Measurements from ENCODE around the gene CYP21A2.
"Not testable (repeated sequence)": the region's sequence is repeated elsewhere in the genome, so short reads cannot be mapped to it uniquely, and the experiment has no call there.

CYP21A2 gene

GRCh38 chr6:32037598-32038524, at the start of gene CYP21A2:
Gene CYP21A2 (plus strand): TSS chr6:32038415. CDS start chr6:32038423, 8 bp downstream.
- DNase-seq (ENCODE audit: low read depth), result not testable (repeated sequence)

GRCh38 chr6:31989363-31989762, 48.9 kb upstream of the CYP21A2 start:
- DNase-seq (ENCODE audit: low read depth), result not testable (repeated sequence)

- not testable (repeated sequence) for DNase-seq (ENCODE audit: low read depth)
These were observed 43.8 kb upstream of the CYP21A2 start for GRCh38 chr6:31994421-31994820.

GRCh38 chr6:31996385-31996784, 41.8 kb upstream of the CYP21A2 start:
- DNase-seq (ENCODE audit: low read depth), result not testable (repeated sequence)

- not testable (repeated sequence) for DNase-seq (ENCODE audit: low read depth)
These were observed 35.5 kb upstream of the CYP21A2 start for GRCh38 chr6:32002546-32003268.

- DNase-seq (ENCODE audit: low read depth), result not testable (repeated sequence)
These were observed 34.9 kb upstream of the CYP21A2 start for GRCh38 chr6:32003301-32003700.

- DNase-seq (ENCODE audit: low read depth), result not testable (repeated sequence)
These were observed 33.8 kb upstream of the CYP21A2 start for GRCh38 chr6:32004393-32004792.

GRCh38 chr6:32004864-32005537, 33.2 kb upstream of the CYP21A2 start:
- DNase-seq (ENCODE audit: low read depth), result not testable (repeated sequence)

- not testable (repeated sequence) for DNase-seq (ENCODE audit: low read depth)
These were observed 32.7 kb upstream of the CYP21A2 start for GRCh38 chr6:32005538-32005880.

GRCh38 chr6:32005991-32006529, 32.2 kb upstream of the CYP21A2 start:
- DNase-seq (ENCODE audit: low read depth), result not testable (repeated sequence)

- not testable (repeated sequence) for DNase-seq (ENCODE audit: low read depth)
These were observed 31.1 kb upstream of the CYP21A2 start for GRCh38 chr6:32007086-32007485.

GRCh38 chr6:32008037-32008436, 30.2 kb upstream of the CYP21A2 start:
- not testable (repeated sequence) for DNase-seq (ENCODE audit: low read depth)

GRCh38 chr6:32008616-32009015, 29.6 kb upstream of the CYP21A2 start:
- DNase-seq (ENCODE audit: low read depth), result not testable (repeated sequence)

GRCh38 chr6:32009537-32009936, 28.7 kb upstream of the CYP21A2 start:
- not testable (repeated sequence) for DNase-seq (ENCODE audit: low read depth)

- DNase-seq (ENCODE audit: low read depth), result not testable (repeated sequence)
These were observed 27.2 kb upstream of the CYP21A2 start for GRCh38 chr6:32010856-32011530.

- not testable (repeated sequence) for DNase-seq (ENCODE audit: low read depth)
These were observed 25.1 kb upstream of the CYP21A2 start for GRCh38 chr6:32012941-32013617.

- DNase-seq (ENCODE audit: low read depth), result not testable (repeated sequence)
These were observed 24.5 kb upstream of the CYP21A2 start for GRCh38 chr6:32013738-32014137.

- DNase-seq (ENCODE audit: low read depth), result not testable (repeated sequence)
These were observed 23.7 kb upstream of the CYP21A2 start, which contains the start of gene C4B for GRCh38 chr6:32014547-32014946. Gene C4B (plus strand): TSS chr6:32014795. CDS start chr6:32014846, 51 bp downstream.

- not testable (repeated sequence) for DNase-seq (ENCODE audit: low read depth)
These were observed 16.1 kb upstream of the CYP21A2 start for GRCh38 chr6:32022100-32022499.

GRCh38 chr6:32028631-32029030, 9.6 kb upstream of the CYP21A2 start:
- DNase-seq (ENCODE audit: low read depth), result not testable (repeated sequence)

GRCh38 chr6:32029553-32029952, 8.7 kb upstream of the CYP21A2 start:
- not testable (repeated sequence) for DNase-seq (ENCODE audit: low read depth)

All from activated T-helper 1 cell treated with Interleukin-2 at 50 U/mL for 16 hours (primary cell).